ENCODE measurements around the gene STYXL1.
A peak's percentile ranks its signal among the peaks of the same experiment; 100 is the strongest.
"Not testable (repeated sequence)": the region's sequence is repeated elsewhere in the genome, so short reads cannot be mapped to it uniquely, and the experiment has no call there.

Gene STYXL1

GRCh38 chr7:76023002-76023401, 24.8 kb downstream of the STYXL1 start:
- no peak for DNase-seq

GRCh38 chr7:76022026-76022780, 25.6 kb downstream of the STYXL1 start:
- DNase-seq, result no peak

DNA sequence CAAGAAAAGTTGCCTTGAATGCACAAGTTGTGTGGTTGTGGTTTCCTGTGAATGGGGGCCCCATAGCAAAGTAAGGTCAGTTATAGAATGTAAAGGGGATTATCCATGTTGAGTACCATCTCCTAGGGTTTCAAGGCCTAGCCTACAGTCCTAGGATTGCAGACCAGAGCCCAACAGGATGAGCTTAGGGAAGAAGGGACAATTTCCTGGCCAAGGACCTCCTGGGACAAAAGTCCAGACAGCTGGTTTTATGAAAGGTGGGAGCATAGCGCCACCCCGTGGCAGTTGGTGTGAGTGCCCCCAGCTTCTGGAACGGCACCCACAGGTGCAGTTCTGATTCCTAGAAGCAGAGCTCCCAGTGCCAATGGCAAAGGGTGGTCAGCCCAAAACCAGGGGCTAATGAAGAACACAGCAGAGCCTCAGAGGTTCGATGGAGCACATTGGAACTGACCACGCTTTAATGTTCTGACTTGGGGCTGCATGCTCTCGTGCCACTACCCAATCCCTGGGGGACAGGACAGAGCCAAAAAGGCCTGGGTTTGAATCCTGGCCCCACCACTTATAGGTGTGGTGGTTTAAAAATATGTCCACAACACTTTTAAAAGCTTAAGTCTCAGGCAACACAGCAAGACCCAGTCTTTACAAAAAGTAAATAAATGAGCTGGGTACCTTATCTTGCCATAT, 27.6 kb downstream of the STYXL1 start:
- no peak for DNase-seq

- not testable (repeated sequence) for DNase-seq
These were observed 29.3 kb downstream of the STYXL1 start for GRCh38 chr7:76018520-76018919.

- DNase-seq, result no peak
These were observed 31.4 kb downstream of the STYXL1 start for GRCh38 chr7:76016191-76016947.

DNA sequence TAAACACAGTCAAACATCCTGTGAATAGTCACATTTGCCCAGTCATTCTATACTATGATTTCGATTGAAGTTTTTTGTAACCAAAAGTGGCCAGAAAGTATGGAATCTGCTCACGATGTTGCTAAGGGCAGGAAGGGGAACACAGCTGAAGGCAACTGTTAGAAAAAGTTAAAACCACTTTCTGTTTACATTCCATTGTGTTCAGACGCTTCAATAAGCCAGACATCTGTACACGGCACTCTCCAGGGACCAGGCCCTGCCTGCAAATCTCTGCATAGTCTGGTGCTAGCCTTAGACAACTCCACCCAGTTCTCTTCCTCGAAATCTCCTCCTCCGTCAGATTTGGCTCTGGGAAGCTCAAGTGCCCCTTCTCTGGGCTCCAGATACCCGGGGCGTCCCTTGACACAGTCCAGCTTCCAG, 36.3 kb downstream of the STYXL1 start:
- DNase-seq, result no peak

DNA sequence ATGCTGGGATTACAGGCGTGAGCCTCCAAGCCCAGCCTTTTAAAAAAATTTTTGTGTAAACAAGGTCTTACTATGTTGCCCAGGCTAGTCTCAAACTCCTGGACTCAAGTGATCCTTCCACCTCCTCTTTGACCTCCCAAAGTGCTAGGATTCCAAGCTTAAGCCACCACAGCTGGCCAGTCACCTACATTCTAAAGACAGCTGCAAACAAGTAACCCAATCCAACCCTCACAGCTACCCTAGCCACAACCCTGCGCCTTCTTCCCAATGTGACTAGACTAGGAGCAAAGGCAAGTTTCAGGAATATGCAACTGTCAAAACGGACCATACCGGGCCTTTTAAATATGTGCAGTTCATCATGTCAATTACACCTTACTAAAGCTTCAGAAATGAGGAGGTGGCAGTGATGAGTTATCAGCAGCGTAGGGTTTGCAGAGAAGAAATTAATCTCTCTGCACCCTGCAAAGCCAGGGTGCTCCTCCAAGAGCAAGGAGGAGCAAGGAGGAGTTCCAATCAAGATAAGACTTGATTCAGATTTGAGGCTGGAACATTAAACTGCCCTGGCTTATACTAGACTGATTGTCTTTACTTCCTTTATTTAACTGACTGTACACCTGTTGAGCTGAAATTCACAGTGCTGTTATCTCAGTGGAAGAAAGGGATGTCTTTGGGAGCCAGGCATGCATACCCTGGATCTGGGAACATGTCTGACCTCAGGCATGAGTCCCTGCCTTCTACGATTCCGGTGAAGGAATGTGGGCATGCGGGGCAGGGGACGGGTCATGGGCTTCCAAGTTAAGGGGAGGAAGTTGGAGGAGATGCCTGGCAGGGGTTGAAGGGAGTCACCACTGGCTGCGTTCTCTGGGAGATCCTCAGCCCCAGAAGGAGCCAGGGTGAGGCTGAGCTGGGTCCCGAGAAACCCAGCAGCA, 37.9 kb downstream of the STYXL1 start:
- no peak for DNase-seq

- DNase-seq, result no peak
These were observed 39.6 kb downstream of the STYXL1 start for GRCh38 chr7:76008156-76008687.

DNA sequence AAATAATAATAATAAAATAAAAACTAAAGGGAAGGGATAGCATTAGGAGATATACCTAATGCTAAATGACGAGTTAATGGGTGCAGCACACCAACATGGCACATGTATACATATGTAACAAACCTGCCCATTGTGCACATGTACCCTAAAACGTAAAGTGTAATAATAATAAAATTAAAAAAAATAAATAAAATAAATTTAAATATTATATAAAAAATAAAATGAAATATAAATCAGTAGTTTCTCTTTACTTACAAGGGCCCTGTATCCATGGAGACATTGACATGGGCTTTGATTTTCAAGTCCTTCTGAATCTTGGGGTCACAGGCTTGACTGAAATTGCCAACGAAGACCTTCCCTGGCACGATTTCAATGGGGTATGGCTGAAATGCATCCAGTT, 42.8 kb downstream of the STYXL1 start:
- not testable (repeated sequence) for DNase-seq

GRCh38 chr7:76003351-76003750, 44.4 kb downstream of the STYXL1 start:
- no peak for DNase-seq

GRCh38 chr7:76002822-76003221, 45.0 kb downstream of the STYXL1 start:
- no peak for DNase-seq

DNA sequence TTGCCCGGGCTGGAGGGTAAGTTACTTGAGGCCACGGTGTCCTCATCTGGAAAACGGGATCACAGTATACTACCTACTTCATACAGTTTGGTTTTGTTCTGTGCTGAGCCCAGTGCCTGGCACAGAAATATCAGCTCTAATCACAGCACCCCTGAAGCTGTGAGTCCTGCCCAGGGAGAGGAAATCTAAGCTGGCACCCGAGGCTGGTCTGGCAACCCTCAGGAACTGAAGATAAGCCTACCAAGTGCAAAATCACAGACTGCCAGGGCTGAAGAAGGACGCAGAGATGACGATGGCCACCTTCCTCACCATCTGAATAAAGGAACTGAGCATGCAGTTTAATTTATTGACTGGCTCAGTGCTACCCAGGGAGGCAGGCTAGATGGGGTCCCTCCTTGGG, 45.7 kb downstream of the STYXL1 start:
- DNase-seq, result no peak

DNA sequence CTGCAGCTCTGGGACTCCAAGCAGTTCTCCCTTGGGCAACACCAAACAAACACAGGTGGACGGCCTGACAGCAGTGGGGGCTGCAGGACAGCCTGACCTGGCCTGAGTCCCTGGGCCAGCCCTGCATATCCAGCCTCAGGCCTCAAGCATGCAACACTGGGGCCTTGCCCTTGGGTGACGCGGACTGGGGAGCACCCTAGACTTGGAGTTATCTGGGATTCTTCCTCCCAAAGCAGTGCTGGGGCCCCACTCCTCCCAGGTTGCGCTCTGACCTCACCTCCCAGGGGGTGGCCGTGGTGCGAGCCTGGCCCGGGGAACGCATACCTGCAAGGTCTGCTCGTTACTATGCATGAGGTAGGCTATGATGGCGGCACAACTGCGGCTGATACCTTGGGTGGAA, 47.2 kb downstream of the STYXL1 start:
- DNase-seq, result no peak

DNA sequence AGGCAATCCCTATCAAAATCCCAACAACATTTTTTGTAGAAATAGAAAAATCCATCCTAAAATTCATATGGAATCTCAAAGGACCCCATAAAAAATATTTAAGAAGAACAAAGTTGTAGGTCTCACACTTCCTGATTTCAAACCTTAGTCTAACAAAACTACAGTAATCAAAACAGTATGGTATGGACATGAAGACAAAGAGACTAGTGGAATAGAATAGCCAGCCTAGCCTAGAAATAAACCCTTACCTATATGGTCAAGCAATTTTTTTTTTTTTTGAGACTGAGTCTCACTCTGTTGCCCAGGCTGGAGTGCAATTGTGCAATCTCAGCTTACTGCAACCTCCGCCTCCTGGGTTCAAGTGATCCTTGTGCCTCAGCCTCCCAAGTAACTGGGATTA, 49.8 kb downstream of the STYXL1 start:
- no peak for DNase-seq

- DNase-seq, result no peak
These were observed 51.3 kb downstream of the STYXL1 start for GRCh38 chr7:75996476-75996875.

- DNase-seq, result no peak
These were observed 51.8 kb downstream of the STYXL1 start for GRCh38 chr7:75995996-75996395.

- DNase-seq, result no peak
These were observed 52.7 kb downstream of the STYXL1 start for GRCh38 chr7:75995052-75995471.

DNA sequence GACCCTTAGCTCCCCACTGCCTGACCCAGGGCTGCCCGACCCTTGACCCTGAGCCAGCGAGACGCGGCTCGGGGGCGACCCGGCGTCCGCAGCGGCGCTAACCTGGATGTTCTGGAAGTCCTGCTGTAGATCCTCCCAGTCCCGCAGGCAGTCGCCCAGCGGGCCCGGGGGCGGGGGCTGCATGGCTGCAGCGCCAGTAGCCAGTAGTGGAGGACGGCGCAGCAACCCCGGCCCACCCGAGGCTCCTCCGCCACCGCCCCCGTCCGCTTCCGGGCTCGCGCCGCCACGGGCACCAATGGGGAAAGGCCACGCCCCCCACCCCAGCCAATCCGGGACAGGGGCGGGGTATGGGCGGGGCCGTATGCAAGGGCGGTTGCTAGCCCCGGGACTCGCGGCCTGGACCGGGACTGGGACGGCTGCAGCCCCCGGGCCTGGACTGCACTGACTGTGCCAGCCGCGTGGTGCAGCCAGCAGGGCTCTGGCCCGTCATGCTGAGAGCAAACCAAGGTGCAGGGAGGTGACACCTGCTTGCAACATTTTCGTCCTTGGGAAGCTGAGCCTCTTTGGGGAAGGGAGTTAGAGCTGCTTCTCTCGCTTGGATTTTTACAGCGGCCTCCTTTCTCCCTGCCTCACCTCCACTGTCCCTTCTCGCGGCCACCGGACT, 53.3 kb downstream of the STYXL1 start, which contains the start of gene TMEM120A:
TSS of gene TMEM120A (minus strand) at position 208 of the 664 bp plus-strand sequence. CDS start at position 183, 25 bp downstream.
- DNase-seq, result peak; percentile 44

GRCh38 chr7:75993689-75994387, 54.0 kb downstream of the STYXL1 start:
- DNase-seq, result no peak

DNA sequence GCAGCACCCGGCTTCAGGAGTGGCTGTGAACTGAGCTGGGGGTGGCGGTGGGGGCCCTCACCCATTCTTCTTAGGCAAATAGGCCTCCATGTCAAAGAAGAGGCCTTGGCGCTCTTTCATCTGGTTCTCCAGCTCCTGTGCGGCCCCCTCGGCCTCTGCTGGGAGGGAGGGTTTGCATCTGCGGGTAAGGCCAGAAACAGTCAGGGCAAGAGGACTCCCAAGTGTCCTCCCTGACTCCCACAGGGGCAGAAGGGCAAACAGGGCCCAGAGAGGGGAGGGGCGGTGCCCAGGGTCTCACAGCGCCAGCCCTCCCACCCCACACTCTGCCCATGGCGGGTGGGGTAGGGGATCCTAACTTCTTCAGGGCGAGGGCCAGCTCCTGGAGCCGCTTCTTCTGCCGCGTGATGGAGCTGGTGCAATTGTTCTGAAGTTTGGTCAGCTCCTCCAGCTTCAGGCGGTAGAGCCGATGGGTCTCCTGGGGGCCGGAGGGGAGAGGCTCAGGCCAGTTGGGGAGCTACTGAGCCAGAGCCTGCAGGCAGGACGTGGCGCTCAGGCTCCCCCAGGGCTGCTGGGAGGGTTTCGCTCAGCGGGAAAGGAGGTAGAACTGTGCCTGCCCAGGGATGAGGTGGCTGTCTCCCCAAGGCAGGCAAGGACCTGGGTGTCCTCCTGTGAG, 55.6 kb downstream of the STYXL1 start:
- no peak for DNase-seq

Data from NCI-H1436 treated with DMSO at 0.1 percent for 48 hours (cell line).